PC-3 (cell line): ENCODE data around the gene KRT8. TPM values are rescaled to one million over a fixed set of nuclear protein-coding genes. Genes with fewer than 3 reads are reported as not detected.

Experiments used
- ATAC-seq: fragments of 200-7000 bp; cut with Tn5 transposase; 2 replicates; pipeline ENCODE4 v1.9.1; 2020; ENCODE audit warnings: mild to moderate bottlenecking, moderate library complexity
- BruUV-seq: library from RNA; stranded (reverse); fragments of 400-500 nt; replicated peaks from 2 replicates; lab custom pipeline; 2021; lab: Mats Ljungman, UMichigan
- CTCF ChIA-PET: fragments of 300-600 bp; sonication (Branson Sonifier 250); formaldehyde crosslinking; loops from one replicate; lab custom pipeline; 2022; ENCODE audit warnings: antibody characterized with exemption; lab: Charles Lee
- POLR2A ChIA-PET: fragments of 300-600 bp; sonication (Branson Sonifier 250); formaldehyde crosslinking; loops from one replicate; lab custom pipeline; 2022; ENCODE audit warnings: antibody characterized with exemption; ENCODE audit not compliant: unreplicated experiment; lab: Charles Lee
- DNase-seq: peaks from one replicate; pipeline ENCODE4 v3.0.0-alpha.2; 2015
- H2AFZ ChIP-seq: fragments of 300-600 bp; sonication (generic); 2 replicates; pipeline ENCODE4 v1.6.0; 2016; ENCODE audit warnings: antibody characterized with exemption, low read length
- H3F3A ChIP-seq: fragments of 300-600 bp; sonication (generic); one replicate; pipeline ENCODE4 v1.6.0; 2017; ENCODE audit warnings: antibody characterized with exemption, low read length, control low read depth, mild to moderate bottlenecking; ENCODE audit not compliant: unreplicated experiment
- H3K27ac ChIP-seq: fragments of 300-600 bp; sonication (generic); 2 replicates; pipeline ENCODE4 v1.5.1; 2016; ENCODE audit warnings: mild to moderate bottlenecking, low read length
- H3K27me3 ChIP-seq: fragments of 300-600 bp; sonication (generic); 2 replicates; pipeline ENCODE4 v1.6.1; 2016; ENCODE audit warnings: low read length, mixed read lengths
- H3K36me3 ChIP-seq: fragments of 300-600 bp; sonication (generic); 2 replicates; pipeline ENCODE4 v1.6.1; 2016; ENCODE audit warnings: low read depth, mixed run types, low read length, mixed read lengths
- H3K4me1 ChIP-seq: fragments of 300-600 bp; sonication (generic); 2 replicates; pipeline ENCODE4 v1.5.1; 2016; ENCODE audit warnings: low read length; ENCODE audit not compliant: insufficient read depth
- H3K4me2 ChIP-seq: fragments of 300-600 bp; sonication (generic); 2 replicates; pipeline ENCODE4 v1.6.0; 2016; ENCODE audit warnings: low read length
- H3K4me3 ChIP-seq: fragments of 300-600 bp; sonication (generic); 2 replicates; pipeline ENCODE4 v1.5.1; 2016; ENCODE audit warnings: mild to moderate bottlenecking, low read length, mixed read lengths
- H3K79me2 ChIP-seq: fragments of 300-600 bp; sonication (generic); 2 replicates; pipeline ENCODE4 v1.6.1; 2017; ENCODE audit warnings: low read length, mixed read lengths
- H3K9ac ChIP-seq: fragments of 300-600 bp; sonication (generic); 2 replicates; pipeline ENCODE4 v1.6.0; 2016; ENCODE audit warnings: mild to moderate bottlenecking, low read length
- H3K9me2 ChIP-seq: fragments of 300-600 bp; sonication (generic); replicated peaks from 2 replicates; pipeline ENCODE4 v1.6.1; 2016; ENCODE audit warnings: mixed run types, low read length, mixed read lengths
- H3K9me3 ChIP-seq: fragments of 300-600 bp; sonication (generic); 2 replicates; pipeline ENCODE4 v1.6.1; 2016; ENCODE audit warnings: low read length, mixed read lengths
- H4K20me1 ChIP-seq: fragments of 300-600 bp; sonication (generic); 2 replicates; pipeline ENCODE4 v1.6.1; 2016; ENCODE audit warnings: low read length, mixed read lengths
- EZH2 ChIP-seq: fragments of 300-600 bp; sonication (generic); IDR thresholded peaks from one replicate; pipeline ENCODE4 v1.6.1; 2017; ENCODE audit warnings: antibody characterized with exemption, mild to moderate bottlenecking, low read length; ENCODE audit not compliant: unreplicated experiment
- EZH2phosphoT487 ChIP-seq: fragments of 300-600 bp; sonication (generic); IDR thresholded peaks from 2 replicates; pipeline ENCODE4 v1.6.1; 2018; ENCODE audit warnings: mild to moderate bottlenecking, antibody characterized with exemption, low read length, borderline replicate concordance
- intact Hi-C: fragments of 100-400 bp; cut with micrococcal nuclease; formaldehyde crosslinking; loops from 2 replicates; pipeline ENCODE4 v1.9.0; 2023
- total RNA-seq: library from RNA; depleted of rRNA; stranded (reverse); fragments of >200 nt; gene quantifications from 2 replicates; pipeline ENCODE4 v1.2.3, GENCODE V29; 2014
- TF ChIP-seq, protein P1 (sequence below): fragments of 300-600 bp; sonication (generic); conservative IDR thresholded peaks from 2 replicates; pipeline ENCODE4 v1.5.1; 2017; ENCODE audit warnings: antibody characterized with exemption, low read depth, mild to moderate bottlenecking, low read length

KRT8 gene
- total RNA-seq, 1 experiment from 2014 or later = 719 TPM

- ATAC-seq = no peak
- H2AFZ ChIP-seq = no peak overlapping the region
- intact Hi-C loops = no loop called here
- H3K27ac ChIP-seq = no peak overlapping the region
- TF ChIP-seq, protein P1, sequence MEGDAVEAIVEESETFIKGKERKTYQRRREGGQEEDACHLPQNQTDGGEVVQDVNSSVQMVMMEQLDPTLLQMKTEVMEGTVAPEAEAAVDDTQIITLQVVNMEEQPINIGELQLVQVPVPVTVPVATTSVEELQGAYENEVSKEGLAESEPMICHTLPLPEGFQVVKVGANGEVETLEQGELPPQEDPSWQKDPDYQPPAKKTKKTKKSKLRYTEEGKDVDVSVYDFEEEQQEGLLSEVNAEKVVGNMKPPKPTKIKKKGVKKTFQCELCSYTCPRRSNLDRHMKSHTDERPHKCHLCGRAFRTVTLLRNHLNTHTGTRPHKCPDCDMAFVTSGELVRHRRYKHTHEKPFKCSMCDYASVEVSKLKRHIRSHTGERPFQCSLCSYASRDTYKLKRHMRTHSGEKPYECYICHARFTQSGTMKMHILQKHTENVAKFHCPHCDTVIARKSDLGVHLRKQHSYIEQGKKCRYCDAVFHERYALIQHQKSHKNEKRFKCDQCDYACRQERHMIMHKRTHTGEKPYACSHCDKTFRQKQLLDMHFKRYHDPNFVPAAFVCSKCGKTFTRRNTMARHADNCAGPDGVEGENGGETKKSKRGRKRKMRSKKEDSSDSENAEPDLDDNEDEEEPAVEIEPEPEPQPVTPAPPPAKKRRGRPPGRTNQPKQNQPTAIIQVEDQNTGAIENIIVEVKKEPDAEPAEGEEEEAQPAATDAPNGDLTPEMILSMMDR = no peak
- TF ChIP-seq EZH2 (no peak), EZH2phosphoT487 (no peak)
- H3K4me2 ChIP-seq = no peak overlapping the region
- no TSS peak for BruUV-seq
- DNase-seq = no peak
- CTCF ChIA-PET = no interaction called here
- no peaks in the 10 kb centered on the region for H3K9me2 ChIP-seq
- H3K9me3 ChIP-seq = no peaks in the 10 kb centered on the region
- POLR2A ChIA-PET = no interaction called here
- no peak overlapping the region for H3K9ac ChIP-seq
- no peaks in the 10 kb centered on the region for H3K79me2 ChIP-seq
- peaks cover 22% of the 10 kb centered on the region for H3K4me1 ChIP-seq
- H3K27me3 ChIP-seq = no peaks in the 10 kb centered on the region
- H3K4me3 ChIP-seq = no peak overlapping the region
- peaks cover 9% of the 10 kb centered on the region for H3F3A ChIP-seq
- H4K20me1 ChIP-seq = no peaks in the 10 kb centered on the region
- H3K36me3 ChIP-seq = no peaks in the 10 kb centered on the region
Observed at GRCh38 chr12:52921488-52922165, 16.8 kb upstream of the KRT8 start.

- no peak overlapping the region for H3K9ac ChIP-seq
- no peak overlapping the region for H2AFZ ChIP-seq
- ChIA-PET POLR2A (no interaction called here), CTCF (no interaction called here)
- H3K27ac ChIP-seq = no peak overlapping the region
- no peaks in the 10 kb centered on the region for H3K36me3 ChIP-seq
- BruUV-seq = no TSS peak
- H3K9me3 ChIP-seq = no peaks in the 10 kb centered on the region
- ATAC-seq (no peak), DNase-seq (peak; percentile 19)
- H3K4me3 ChIP-seq = no peak overlapping the region
- H3K27me3 ChIP-seq = no peaks in the 10 kb centered on the region
- H3F3A ChIP-seq = peaks cover 9% of the 10 kb centered on the region
- TF ChIP-seq, protein P1 = no peak
- TF ChIP-seq EZH2phosphoT487 = no peak
- no peak for TF ChIP-seq EZH2
- no peak overlapping the region for H3K4me2 ChIP-seq
- peaks cover 15% of the 10 kb centered on the region for H3K4me1 ChIP-seq
- no peaks in the 10 kb centered on the region for H4K20me1 ChIP-seq
- no peaks in the 10 kb centered on the region for H3K9me2 ChIP-seq
- no peaks in the 10 kb centered on the region for H3K79me2 ChIP-seq
- intact Hi-C loops = no loop called here
Observed at GRCh38 chr12:52920937-52921336, 16.1 kb upstream of the KRT8 start.

DNA sequence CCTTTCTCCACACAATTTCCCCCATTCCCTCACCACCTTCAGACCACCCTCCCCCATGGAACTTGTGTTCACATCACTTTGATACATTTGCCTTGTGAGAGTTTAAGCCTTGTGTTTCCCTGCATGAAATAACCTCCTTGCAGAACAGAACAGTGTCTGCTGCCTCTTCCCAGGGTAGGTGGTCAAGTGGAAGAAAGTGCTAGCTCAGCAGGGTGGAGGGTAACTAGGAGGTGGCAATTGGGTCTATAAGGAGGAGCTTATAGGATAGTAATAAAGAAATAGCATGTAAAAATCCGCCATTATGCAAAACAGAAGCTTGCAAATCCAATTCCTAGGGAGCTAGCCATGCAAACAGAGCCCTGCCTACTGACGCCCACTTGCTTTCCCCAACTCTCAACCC lies 13.9 kb upstream of the KRT8 start:
- Histone ChIP-seq H3K4me1 (no peaks in the 10 kb centered on the region), H3K9ac (no peak overlapping the region), H3K4me2 (no peak overlapping the region), H3K4me3 (no peak overlapping the region), H3K79me2 (no peaks in the 10 kb centered on the region), H3K27ac (no peak overlapping the region), H3K36me3 (no peaks in the 10 kb centered on the region), H2AFZ (no peak overlapping the region), H3F3A (no peaks in the 10 kb centered on the region), H3K9me3 (no peaks in the 10 kb centered on the region), H4K20me1 (no peaks in the 10 kb centered on the region), H3K27me3 (no peaks in the 10 kb centered on the region), H3K9me2 (no peaks in the 10 kb centered on the region)
- TF ChIP-seq, protein P1 = no peak
- no peak for TF ChIP-seq EZH2phosphoT487
- TF ChIP-seq EZH2 = no peak
- CTCF ChIA-PET = no interaction called here
- POLR2A ChIA-PET = no interaction called here
- intact Hi-C loops = no loop called here
- no peak for ATAC-seq
- no peak for DNase-seq
- no TSS peak for BruUV-seq
